HG02970 (cell line): ENCODE measurements around the gene PTPRN2.

ENCODE experiments used
- ATAC-seq: cut with Tn5 transposase; IDR thresholded peaks from one replicate; pipeline ENCODE4 v1.9.1; 2021; ENCODE audit warnings: mild to moderate bottlenecking, moderate library complexity, moderate number of reproducible peaks; ENCODE audit not compliant: unreplicated experiment, low FRiP score

The PTPRN2 gene

GRCh38 chr7:158581440-158582088 lies 6.1 kb downstream of the PTPRN2 start:
- no peak for ATAC-seq

GRCh38 chr7:158579662-158580646 lies 7.7 kb downstream of the PTPRN2 start:
- ATAC-seq, result no peak

- no peak for ATAC-seq
Observed at GRCh38 chr7:158576050-158576762, 11.4 kb downstream of the PTPRN2 start.

GRCh38 chr7:158574308-158575036 lies 13.2 kb downstream of the PTPRN2 start:
- ATAC-seq, result no peak

- no peak for ATAC-seq
Observed at GRCh38 chr7:158573310-158573709, 14.3 kb downstream of the PTPRN2 start.

- no peak for ATAC-seq
Observed at GRCh38 chr7:158572000-158572828, 15.4 kb downstream of the PTPRN2 start.

GRCh38 chr7:158570449-158571170 lies 17.0 kb downstream of the PTPRN2 start:
- no peak for ATAC-seq

- ATAC-seq, result no peak
Observed at GRCh38 chr7:158569858-158570323, 17.7 kb downstream of the PTPRN2 start.

- ATAC-seq, result no peak
Observed at GRCh38 chr7:158568974-158569857, 18.4 kb downstream of the PTPRN2 start.

- ATAC-seq, result no peak
Observed at GRCh38 chr7:158567153-158567603, 20.4 kb downstream of the PTPRN2 start.

GRCh38 chr7:158564663-158565035 lies 23.0 kb downstream of the PTPRN2 start:
- no peak for ATAC-seq

- ATAC-seq, result no peak
Observed at GRCh38 chr7:158563911-158564662, 23.5 kb downstream of the PTPRN2 start.

- ATAC-seq, result no peak
Observed at GRCh38 chr7:158563051-158563450, 24.6 kb downstream of the PTPRN2 start.

GRCh38 chr7:158562517-158562916 lies 25.1 kb downstream of the PTPRN2 start:
- no peak for ATAC-seq

GRCh38 chr7:158561659-158562058 lies 26.0 kb downstream of the PTPRN2 start:
- no peak for ATAC-seq

GRCh38 chr7:158560386-158560785 lies 27.2 kb downstream of the PTPRN2 start:
- no peak for ATAC-seq

- ATAC-seq, result no peak
Observed at GRCh38 chr7:158559356-158559755, 28.3 kb downstream of the PTPRN2 start.
